Activated naive CD4-positive, alpha-beta T cell treated with anti-CD3 and anti-CD28 coated beads, Interleukin-2, amount 50 U/mL, for 72 hours (primary cell): ENCODE results near the gene SLC25A23. TPM values are rescaled to one million over a fixed set of nuclear protein-coding genes. Genes with fewer than 3 reads are reported as not detected.

Source experiments
- ATAC-seq, 2 donors: fragments of 150-1000 bp; cut with Tn5 transposase; 2 replicates each; pipeline ENCODE4 v1.10.0; 2021; ENCODE audit warnings: mild to moderate bottlenecking in 2 of 2, moderate library complexity in 2 of 2
- DNase-seq, 2 donors: peaks; one replicate each; pipeline ENCODE4 v3.0.0; 2021 to 2022; ENCODE audit warnings: low spot score in 2 of 2
- H3K27ac Mint-ChIP-seq, 2 donors: one replicate each; pipeline ENCODE4 v1.8.0; 2022; ENCODE audit warnings: mild to moderate bottlenecking in 2 of 2, mixed read lengths in 2 of 2
- H3K36me3 Mint-ChIP-seq, 2 donors: one replicate each; pipeline ENCODE4 v1.8.0; 2022; ENCODE audit warnings: mixed read lengths in 2 of 2
- H3K9me3 Mint-ChIP-seq, 2 donors: one replicate each; pipeline ENCODE4 v1.8.0; 2022; ENCODE audit warnings: mixed read lengths in 2 of 2
- total RNA-seq, 2 donors: library from RNA; stranded (reverse); gene quantifications; one replicate each; pipeline ENCODE4 v1.2.3, GENCODE V29; 2022

Gene SLC25A23
- total RNA-seq, 2 donors from 2014 or later = 0.96 to 36.0 TPM

GRCh38 chr19:6466526-6467248 lies 7.1 kb upstream of the SLC25A23 start:
- DNase-seq = no peak
- Mint-ChIP-seq H3K9me3 (no peaks in the 10 kb centered on the region), H3K27ac (peak overlapping the region in 1 of 2 donors; percentile 55), H3K36me3 (peaks cover 0 to 6% of the 10 kb centered on the region in 2 donors)
- no peak for ATAC-seq

GRCh38 chr19:6465663-6466062 lies 6.1 kb upstream of the SLC25A23 start:
- no peak for ATAC-seq
- no peaks in the 10 kb centered on the region for H3K9me3 Mint-ChIP-seq
- H3K36me3 Mint-ChIP-seq = peaks cover 0 to 6% of the 10 kb centered on the region in 2 donors

GRCh38 chr19:6465006-6465405 lies 5.4 kb upstream of the SLC25A23 start:
- H3K36me3 Mint-ChIP-seq = peaks cover 0 to 10% of the 10 kb centered on the region in 2 donors
- H3K9me3 Mint-ChIP-seq = no peaks in the 10 kb centered on the region
- H3K27ac Mint-ChIP-seq = peak overlapping the region in 1 of 2 donors; percentile 85
- no peak for DNase-seq
- no peak for ATAC-seq

More at GRCh38 chr19:6465663-6466062, 6.1 kb upstream of the SLC25A23 start:
- no peak for DNase-seq
- no peak overlapping the region for H3K27ac Mint-ChIP-seq

GRCh38 chr19:6464070-6464873 lies 4.7 kb upstream of the SLC25A23 start, which contains the start of gene CRB3:
Gene CRB3, plus strand, starts transcription at chr19:6464271. Its CDS starts 431 bp downstream, at chr19:6464702.
- H3K27ac Mint-ChIP-seq = peak within 1 kb of the TSS in 1 of 2 donors; percentile 85

GRCh38 chr19:6460099-6460884 lies 700 bp upstream of the SLC25A23 start:
- H3K36me3 Mint-ChIP-seq = peaks cover 9 to 18% of the 10 kb centered on the region in 2 donors
- peak overlapping the region; percentile 47 to 96 for H3K27ac Mint-ChIP-seq
- H3K9me3 Mint-ChIP-seq = peaks cover 2% of the 10 kb centered on the region in 2 donors
- peak; percentile 83 to 90 for ATAC-seq
- peak; percentile 93 to 97 for DNase-seq

More at GRCh38 chr19:6464070-6464873, 4.7 kb upstream of the SLC25A23 start, which contains the start of gene CRB3:
- H3K9me3 Mint-ChIP-seq = no peaks in the 10 kb centered on the region
- ATAC-seq (no peak), DNase-seq (no peak)
- H3K36me3 Mint-ChIP-seq = peaks cover 0 to 12% of the 10 kb centered on the region in 2 donors

GRCh38 chr19:6458695-6459261 lies 814 bp downstream of the SLC25A23 start:
- peaks cover 23 to 33% of the 10 kb centered on the region in 2 donors for H3K36me3 Mint-ChIP-seq
- ATAC-seq (no peak), DNase-seq (no peak)
- peaks cover 4 to 10% of the 10 kb centered on the region in 2 donors for H3K9me3 Mint-ChIP-seq
- peak overlapping the region in 1 of 2 donors; percentile 91 for H3K27ac Mint-ChIP-seq

GRCh38 chr19:6457958-6458694 lies 1.5 kb downstream of the SLC25A23 start:
- no peak overlapping the region for H3K27ac Mint-ChIP-seq
- peaks cover 23 to 38% of the 10 kb centered on the region in 2 donors for H3K36me3 Mint-ChIP-seq
- DNase-seq (no peak), ATAC-seq (no peak)
- H3K9me3 Mint-ChIP-seq = peaks cover 4 to 13% of the 10 kb centered on the region in 2 donors

- Mint-ChIP-seq H3K36me3 (peaks cover 23 to 45% of the 10 kb centered on the region in 2 donors), H3K9me3 (peaks cover 8 to 13% of the 10 kb centered on the region in 2 donors), H3K27ac (no peak overlapping the region)
- no peak for DNase-seq
- no peak for ATAC-seq
Observed at GRCh38 chr19:6455924-6456323, 3.7 kb downstream of the SLC25A23 start.

GRCh38 chr19:6453951-6454565 lies 5.5 kb downstream of the SLC25A23 start:
- DNase-seq (no peak), ATAC-seq (no peak)
- no peak overlapping the region for H3K27ac Mint-ChIP-seq
- H3K36me3 Mint-ChIP-seq = peaks cover 23 to 39% of the 10 kb centered on the region in 2 donors
- H3K9me3 Mint-ChIP-seq = peaks cover 8 to 13% of the 10 kb centered on the region in 2 donors

- Mint-ChIP-seq H3K27ac (no peak overlapping the region), H3K9me3 (peaks cover 8 to 13% of the 10 kb centered on the region in 2 donors), H3K36me3 (peaks cover 23 to 39% of the 10 kb centered on the region in 2 donors)
- DNase-seq (no peak), ATAC-seq (no peak)
Observed at GRCh38 chr19:6452899-6453298, 6.7 kb downstream of the SLC25A23 start.

GRCh38 chr19:6452223-6452614 lies 7.4 kb downstream of the SLC25A23 start:
- H3K27ac Mint-ChIP-seq = no peak overlapping the region
- H3K36me3 Mint-ChIP-seq = peaks cover 23 to 39% of the 10 kb centered on the region in 2 donors
- peaks cover 8 to 13% of the 10 kb centered on the region in 2 donors for H3K9me3 Mint-ChIP-seq
- no peak for ATAC-seq
- DNase-seq = no peak

- ATAC-seq (no peak), DNase-seq (no peak)
- peaks cover 10 to 13% of the 10 kb centered on the region in 2 donors for H3K9me3 Mint-ChIP-seq
- peaks cover 25 to 40% of the 10 kb centered on the region in 2 donors for H3K36me3 Mint-ChIP-seq
- no peak overlapping the region for H3K27ac Mint-ChIP-seq
Observed at GRCh38 chr19:6451583-6452222, 7.9 kb downstream of the SLC25A23 start.

- DNase-seq = no peak
- Mint-ChIP-seq H3K27ac (no peak overlapping the region), H3K9me3 (peaks cover 10 to 12% of the 10 kb centered on the region in 2 donors), H3K36me3 (peaks cover 20 to 34% of the 10 kb centered on the region in 2 donors)
- no peak for ATAC-seq
Observed at GRCh38 chr19:6450166-6450565, 9.4 kb downstream of the SLC25A23 start.

- ATAC-seq = no peak
- H3K36me3 Mint-ChIP-seq = peaks cover 6 to 14% of the 10 kb centered on the region in 2 donors
Observed at GRCh38 chr19:6448045-6448444, 11.5 kb downstream of the SLC25A23 start.

GRCh38 chr19:6446452-6446851 lies 13.1 kb downstream of the SLC25A23 start:
- peaks cover 0 to 7% of the 10 kb centered on the region in 2 donors for H3K9me3 Mint-ChIP-seq
- no peak overlapping the region for H3K27ac Mint-ChIP-seq
- H3K36me3 Mint-ChIP-seq = peaks cover 6 to 8% of the 10 kb centered on the region in 2 donors
- DNase-seq (no peak), ATAC-seq (no peak)

More at GRCh38 chr19:6448045-6448444, 11.5 kb downstream of the SLC25A23 start:
- no peak overlapping the region for H3K27ac Mint-ChIP-seq
- H3K9me3 Mint-ChIP-seq = peaks cover 0 to 11% of the 10 kb centered on the region in 2 donors
- no peak for DNase-seq
